Uterus (tissue), 4 donors: ENCODE results near the gene OR2A7. TPM values are rescaled to one million over a fixed set of nuclear protein-coding genes. Genes with fewer than 3 reads are reported as not detected.
"Not testable (repeated sequence)": the region's sequence is repeated elsewhere in the genome, so short reads cannot be mapped to it uniquely, and the experiment has no call there.

Experiments
- DNase-seq, 2 donors: peaks; one replicate each; pipeline ENCODE4 v3.0.0-alpha.2; 2019 to 2020
- H3K27ac ChIP-seq, 2 donors: fragments of 200-600 bp; sonication (generic); 1 replicate in 1 of 2; 2 replicates in 1 of 2; pipeline ENCODE4 v1.5.1; 2016 to 2018
- H3K27me3 ChIP-seq, 2 donors: fragments of 200-600 bp; sonication (generic); one replicate each; pipeline ENCODE4 v1.5.1; 2018 to 2019; ENCODE audit warnings: control low read depth in 1 of 2
- H3K36me3 ChIP-seq, 2 donors: fragments of 200-600 bp; sonication (generic); one replicate each; pipeline ENCODE4 v1.5.1; 2019; ENCODE audit warnings: control low read depth in 1 of 2
- H3K4me1 ChIP-seq, 2 donors: fragments of 200-600 bp; sonication (generic); one replicate each; pipeline ENCODE4 v1.5.1; 2018 to 2019; ENCODE audit warnings: control low read depth in 1 of 2
- H3K4me3 ChIP-seq, 2 donors: fragments of 200-600 bp; sonication (generic); 1 replicate in 1 of 2; 2 replicates in 1 of 2; pipeline ENCODE4 v1.5.1; 2018 to 2019; ENCODE audit warnings: mild to moderate bottlenecking in 1 of 2
- H3K9me3 ChIP-seq, 2 donors: fragments of 200-600 bp; sonication (generic); one replicate each; pipeline ENCODE4 v1.5.1; 2019; ENCODE audit warnings: control low read depth in 1 of 2
- intact Hi-C: fragments of 100-400 bp; cut with DNase I; formaldehyde crosslinking; loops from one replicate; pipeline ENCODE4 v1.15.1; 2023; ENCODE audit warnings: low total_unique reads
- total RNA-seq, 4 donors: library from RNA; depleted of rRNA in 3 of 4; stranded (reverse); fragments of >200 nt in 3 of 4; gene quantifications; one replicate each; pipeline versions ENCODE4 v1.1.0 to v1.2.4, GENCODE V29; 2014 to 2023
- donor health status: DM: yes; HTN: yes; CAD: no.

OR2A7 gene
- total RNA-seq, 4 donors from 2014 or later = 2.8 to 3.8 (median 3.2) TPM; not detected in 1

GRCh38 chr7:144245372-144245771, 19.2 kb downstream of the OR2A7 start:
- H3K27me3 ChIP-seq, DNase-seq, H3K4me3 ChIP-seq, H3K4me1 ChIP-seq, H3K9me3 ChIP-seq, H3K27ac ChIP-seq, intact Hi-C loops, H3K36me3 ChIP-seq: not testable (repeated sequence)

- H3K4me1 ChIP-seq, H3K27ac ChIP-seq, H3K9me3 ChIP-seq, intact Hi-C loops, H3K4me3 ChIP-seq, DNase-seq, H3K27me3 ChIP-seq, H3K36me3 ChIP-seq: not testable (repeated sequence)
Observed at GRCh38 chr7:144239365-144239764, 25.2 kb downstream of the OR2A7 start, which contains the start of gene OR2A42. Gene OR2A42 (minus strand): TSS chr7:144239605. CDS start chr7:144232843, 6,762 bp downstream.

- H3K27me3 ChIP-seq, H3K27ac ChIP-seq, H3K9me3 ChIP-seq, H3K36me3 ChIP-seq, H3K4me1 ChIP-seq, DNase-seq, intact Hi-C loops, H3K4me3 ChIP-seq: not testable (repeated sequence)
Observed at GRCh38 chr7:144238530-144239082, 26.0 kb downstream of the OR2A7 start.

GRCh38 chr7:144233039-144233438, 31.6 kb downstream of the OR2A7 start:
- intact Hi-C loops, H3K27ac ChIP-seq, DNase-seq, H3K4me3 ChIP-seq, H3K36me3 ChIP-seq, H3K4me1 ChIP-seq, H3K27me3 ChIP-seq, H3K9me3 ChIP-seq: not testable (repeated sequence)

GRCh38 chr7:144231027-144231426, 33.6 kb downstream of the OR2A7 start:
- H3K4me1 ChIP-seq, H3K36me3 ChIP-seq, intact Hi-C loops, H3K4me3 ChIP-seq, H3K27me3 ChIP-seq, DNase-seq, H3K9me3 ChIP-seq, H3K27ac ChIP-seq: not testable (repeated sequence)

- H3K4me3 ChIP-seq, H3K27ac ChIP-seq, intact Hi-C loops, H3K27me3 ChIP-seq, DNase-seq, H3K4me1 ChIP-seq, H3K9me3 ChIP-seq, H3K36me3 ChIP-seq: not testable (repeated sequence)
Observed at GRCh38 chr7:144228810-144229209, 35.8 kb downstream of the OR2A7 start.

- DNase-seq, H3K9me3 ChIP-seq, H3K36me3 ChIP-seq, intact Hi-C loops, H3K4me1 ChIP-seq, H3K27me3 ChIP-seq, H3K27ac ChIP-seq, H3K4me3 ChIP-seq: not testable (repeated sequence)
Observed at GRCh38 chr7:144226866-144227265, 37.7 kb downstream of the OR2A7 start.

GRCh38 chr7:144223675-144224074, 40.9 kb downstream of the OR2A7 start:
- H3K9me3 ChIP-seq, intact Hi-C loops, H3K27ac ChIP-seq, H3K36me3 ChIP-seq, H3K27me3 ChIP-seq, H3K4me1 ChIP-seq, H3K4me3 ChIP-seq, DNase-seq: not testable (repeated sequence)

- H3K9me3 ChIP-seq, H3K36me3 ChIP-seq, intact Hi-C loops, H3K4me3 ChIP-seq, H3K4me1 ChIP-seq, H3K27me3 ChIP-seq, H3K27ac ChIP-seq, DNase-seq: not testable (repeated sequence)
Observed at GRCh38 chr7:144220531-144220930, 44.1 kb downstream of the OR2A7 start.

- H3K36me3 ChIP-seq, intact Hi-C loops, H3K4me3 ChIP-seq, DNase-seq, H3K27ac ChIP-seq, H3K27me3 ChIP-seq, H3K4me1 ChIP-seq, H3K9me3 ChIP-seq: not testable (repeated sequence)
Observed at GRCh38 chr7:144219149-144219548, 45.4 kb downstream of the OR2A7 start.

GRCh38 chr7:144218581-144218980, 46.0 kb downstream of the OR2A7 start:
- H3K27ac ChIP-seq, H3K27me3 ChIP-seq, intact Hi-C loops, DNase-seq, H3K9me3 ChIP-seq, H3K36me3 ChIP-seq, H3K4me1 ChIP-seq, H3K4me3 ChIP-seq: not testable (repeated sequence)

GRCh38 chr7:144217200-144217599, 47.4 kb downstream of the OR2A7 start:
- DNase-seq, H3K9me3 ChIP-seq, H3K36me3 ChIP-seq, H3K4me1 ChIP-seq, H3K27ac ChIP-seq, H3K27me3 ChIP-seq, H3K4me3 ChIP-seq, intact Hi-C loops: not testable (repeated sequence)
